Endodermal cell (in vitro differentiated cells): ENCODE data around the gene PRR23A. TPM values are rescaled to one million over a fixed set of nuclear protein-coding genes. Genes with fewer than 3 reads are reported as not detected.

Source experiments
- DNase-seq: peaks from one replicate; pipeline ENCODE4 v3.0.0-alpha.2; 2017
- H3K27ac ChIP-seq: 2 replicates; pipeline ENCODE4 v1.5.1; 2013; ENCODE audit warnings: mild to moderate bottlenecking, low read depth, low read length, moderate library complexity
- H3K27me3 ChIP-seq: 2 replicates; pipeline ENCODE4 v1.6.1; 2013; ENCODE audit warnings: mild to moderate bottlenecking, low read length, moderate library complexity; ENCODE audit not compliant: insufficient read depth, control insufficient read depth, poor library complexity, severe bottlenecking
- H3K36me3 ChIP-seq: 2 replicates; pipeline ENCODE4 v1.7.0; 2013; ENCODE audit warnings: mild to moderate bottlenecking, low read length, moderate library complexity; ENCODE audit not compliant: control insufficient read depth, insufficient read depth
- H3K4me1 ChIP-seq: one replicate; pipeline ENCODE4 v1.7.0; 2013; ENCODE audit warnings: low read length; ENCODE audit not compliant: control insufficient read depth, insufficient read depth
- H3K4me3 ChIP-seq: 2 replicates; pipeline ENCODE4 v1.5.1; 2013; ENCODE audit warnings: mild to moderate bottlenecking, low read length, moderate library complexity
- H3K9ac ChIP-seq: 2 replicates; pipeline ENCODE4 v1.6.1; 2013; ENCODE audit warnings: mild to moderate bottlenecking, low read length, moderate library complexity; ENCODE audit not compliant: poor library complexity, severe bottlenecking; ENCODE audit errors: extremely low read depth
- H3K9me3 ChIP-seq: 2 replicates; pipeline ENCODE4 v1.6.1; 2013; ENCODE audit warnings: mild to moderate bottlenecking, low read length, moderate library complexity; ENCODE audit not compliant: control insufficient read depth
- H3K27ac Mint-ChIP-seq: 2 replicates; pipeline ENCODE4 v1.8.0; 2020; ENCODE audit warnings: mixed read lengths
- H3K27me3 Mint-ChIP-seq: 2 replicates; pipeline ENCODE4 v1.8.0; 2021; ENCODE audit warnings: mild to moderate bottlenecking, mixed read lengths; ENCODE audit not compliant: insufficient read depth
- H3K36me3 Mint-ChIP-seq: 2 replicates; pipeline ENCODE4 v1.8.0; 2020; ENCODE audit warnings: low read depth, mixed read lengths
- H3K4me1 Mint-ChIP-seq: 2 replicates; pipeline ENCODE4 v1.8.0; 2020; ENCODE audit warnings: mixed read lengths
- H3K4me3 Mint-ChIP-seq: 2 replicates; pipeline ENCODE4 v1.8.0; 2020; ENCODE audit warnings: mild to moderate bottlenecking, moderate library complexity, mixed read lengths
- H3K9me3 Mint-ChIP-seq: 2 replicates; pipeline ENCODE4 v1.8.0; 2020; ENCODE audit warnings: mild to moderate bottlenecking, mixed read lengths
- WGBS, 2 experiments: methylation state at CpG; one replicate each; pipeline versions ENCODE4 v1.1.5 to v1.1.7; 2013; ENCODE audit warnings: missing lambda C conversion rate in 2 of 2, mixed read lengths in 1 of 2; ENCODE audit not compliant: insufficient coverage in 1 of 2, insufficient read length in 1 of 2; 5-methylcytosine and 5-hydroxymethylcytosine counted together
- total RNA-seq, 2 donors: library from RNA; stranded (reverse); fragmentation: NEBNext Ultra II Directional in 1 of 2; extraction: Animal tissue kit (Norgen Biotek cat#: 25700) in 1 of 2; gene quantifications; 2 replicates in 1 of 2; 3 replicates in 1 of 2; pipeline ENCODE4 v1.2.1, GENCODE V29; 2021
- TF ChIP-seq, protein P1 (sequence below): fragments of 200-600 bp; sonication (generic); conservative IDR thresholded peaks from 2 replicates; pipeline ENCODE4 v1.5.0; 2021; ENCODE audit warnings: antibody characterized with exemption, mild to moderate bottlenecking

PRR23A gene
- total RNA-seq, 2 donors from 2014 or later = not detected

DNA sequence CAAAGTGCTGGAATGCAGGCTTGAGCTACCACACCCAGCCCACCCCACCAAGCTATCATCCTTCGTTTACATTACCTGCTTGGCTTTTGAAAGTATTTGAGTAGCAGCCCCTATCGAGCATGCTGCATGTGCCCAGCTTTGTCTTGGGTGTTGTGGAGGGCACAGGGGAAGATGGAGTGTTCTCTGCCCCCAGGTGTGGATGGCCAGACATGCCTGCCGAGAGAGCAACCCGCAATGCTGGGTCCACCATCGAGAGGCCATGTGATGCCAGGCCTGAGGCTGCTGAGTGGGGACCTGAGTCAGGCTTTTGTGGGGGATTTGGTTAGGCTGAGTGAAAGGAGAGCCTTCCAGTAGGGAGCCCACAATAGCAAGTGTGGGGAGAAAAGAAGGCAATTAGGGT, 33.1 kb downstream of the PRR23A start:
- Histone ChIP-seq H3K4me1 (no peaks in the 10 kb centered on the region), H3K27ac (no peak overlapping the region), H3K4me3 (no peak overlapping the region), H3K27me3 (peaks cover 10% of the 10 kb centered on the region), H3K36me3 (no peaks in the 10 kb centered on the region), H3K9ac (no peak overlapping the region), H3K9me3 (no peaks in the 10 kb centered on the region)
- 89 to 90% methylated on average over 2 to 5 of the region's 5 CpGs for WGBS, 2 experiments
- no peaks in the 10 kb centered on the region for H3K9me3 Mint-ChIP-seq
- TF ChIP-seq, protein P1, sequence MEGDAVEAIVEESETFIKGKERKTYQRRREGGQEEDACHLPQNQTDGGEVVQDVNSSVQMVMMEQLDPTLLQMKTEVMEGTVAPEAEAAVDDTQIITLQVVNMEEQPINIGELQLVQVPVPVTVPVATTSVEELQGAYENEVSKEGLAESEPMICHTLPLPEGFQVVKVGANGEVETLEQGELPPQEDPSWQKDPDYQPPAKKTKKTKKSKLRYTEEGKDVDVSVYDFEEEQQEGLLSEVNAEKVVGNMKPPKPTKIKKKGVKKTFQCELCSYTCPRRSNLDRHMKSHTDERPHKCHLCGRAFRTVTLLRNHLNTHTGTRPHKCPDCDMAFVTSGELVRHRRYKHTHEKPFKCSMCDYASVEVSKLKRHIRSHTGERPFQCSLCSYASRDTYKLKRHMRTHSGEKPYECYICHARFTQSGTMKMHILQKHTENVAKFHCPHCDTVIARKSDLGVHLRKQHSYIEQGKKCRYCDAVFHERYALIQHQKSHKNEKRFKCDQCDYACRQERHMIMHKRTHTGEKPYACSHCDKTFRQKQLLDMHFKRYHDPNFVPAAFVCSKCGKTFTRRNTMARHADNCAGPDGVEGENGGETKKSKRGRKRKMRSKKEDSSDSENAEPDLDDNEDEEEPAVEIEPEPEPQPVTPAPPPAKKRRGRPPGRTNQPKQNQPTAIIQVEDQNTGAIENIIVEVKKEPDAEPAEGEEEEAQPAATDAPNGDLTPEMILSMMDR = no peak
- peaks cover 27% of the 10 kb centered on the region for H3K27me3 Mint-ChIP-seq
- DNase-seq = no peak
- no peak overlapping the region for H3K27ac Mint-ChIP-seq
- H3K4me3 Mint-ChIP-seq = no peak overlapping the region
- no peaks in the 10 kb centered on the region for H3K4me1 Mint-ChIP-seq
- H3K36me3 Mint-ChIP-seq = no peaks in the 10 kb centered on the region

DNA sequence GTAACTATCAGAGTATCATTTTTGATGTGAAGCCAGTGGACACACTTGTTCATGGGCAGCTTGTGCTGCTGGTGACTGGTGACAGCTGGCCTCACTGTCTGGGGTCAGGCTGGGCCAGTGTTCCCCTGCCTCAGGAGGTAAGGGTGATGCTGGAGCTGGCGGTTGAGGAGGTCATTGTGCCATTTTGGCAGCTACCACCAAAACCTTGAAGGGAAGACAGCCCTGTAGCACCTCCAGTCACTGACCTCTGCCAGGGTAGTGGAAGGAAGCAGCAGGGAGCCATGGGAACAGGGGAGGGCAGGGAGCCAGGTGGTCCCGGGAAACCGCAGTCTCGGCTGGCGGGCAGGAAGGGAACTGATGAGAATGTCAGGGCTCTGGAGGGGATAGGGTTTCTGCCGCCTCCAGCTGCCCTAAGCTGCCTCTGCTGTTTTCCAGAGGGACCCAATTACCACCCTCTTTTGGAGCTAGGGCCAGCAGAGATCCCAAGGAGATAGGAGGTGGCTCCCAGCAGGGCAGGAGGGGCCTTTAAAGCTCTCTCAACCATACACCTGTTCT, 34.2 kb downstream of the PRR23A start:
- Mint-ChIP-seq H3K27ac (no peak overlapping the region), H3K4me3 (no peak overlapping the region), H3K4me1 (no peaks in the 10 kb centered on the region), H3K36me3 (no peaks in the 10 kb centered on the region), H3K27me3 (peaks cover 26% of the 10 kb centered on the region), H3K9me3 (no peaks in the 10 kb centered on the region)
- 83% methylated on average over 6 of the region's 6 CpGs; no CpG with 5 or more reads in 1 of the 2 experiments for WGBS, 2 experiments
- no peak for DNase-seq
- Histone ChIP-seq H3K9ac (no peak overlapping the region), H3K9me3 (no peaks in the 10 kb centered on the region), H3K27ac (no peak overlapping the region), H3K4me1 (no peaks in the 10 kb centered on the region), H3K36me3 (no peaks in the 10 kb centered on the region), H3K4me3 (no peak overlapping the region), H3K27me3 (peaks cover 10% of the 10 kb centered on the region)
- TF ChIP-seq, protein P1 = no peak

DNA sequence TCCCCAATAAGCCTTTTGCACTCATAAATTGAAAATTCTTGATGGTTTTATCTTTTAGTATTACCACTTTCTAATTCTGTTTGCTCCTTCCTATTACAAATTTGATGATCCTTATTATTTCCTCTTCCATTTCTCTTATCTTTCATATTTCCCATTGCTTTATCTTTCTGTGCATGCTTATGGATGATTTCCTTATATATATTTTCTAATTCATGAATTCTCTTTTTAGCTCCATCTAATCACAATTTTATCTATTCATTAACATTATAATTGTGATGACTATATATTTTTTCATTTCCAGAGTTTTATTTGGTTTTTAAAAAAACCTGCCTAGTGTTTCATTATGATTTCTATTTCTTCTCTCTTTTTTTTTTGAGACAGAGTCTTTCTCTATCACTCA, 41.1 kb downstream of the PRR23A start:
- H3K36me3 Mint-ChIP-seq = no peaks in the 10 kb centered on the region
- Histone ChIP-seq H3K4me1 (no peaks in the 10 kb centered on the region), H3K36me3 (no peaks in the 10 kb centered on the region), H3K4me3 (no peak overlapping the region), H3K27me3 (peaks cover 4% of the 10 kb centered on the region), H3K9me3 (peaks cover 19% of the 10 kb centered on the region), H3K9ac (no peak overlapping the region), H3K27ac (no peak overlapping the region)
- peaks cover 23% of the 10 kb centered on the region for H3K9me3 Mint-ChIP-seq
- no peak overlapping the region for H3K4me3 Mint-ChIP-seq
- no peak for DNase-seq
- no peaks in the 10 kb centered on the region for H3K4me1 Mint-ChIP-seq
- TF ChIP-seq, protein P1 = no peak
- peaks cover 41% of the 10 kb centered on the region for H3K27me3 Mint-ChIP-seq
- no peak overlapping the region for H3K27ac Mint-ChIP-seq
